ENCODE measurements around the gene HAPSTR1.
"Not testable (repeated sequence)": the region's sequence is repeated elsewhere in the genome, so short reads cannot be mapped to it uniquely, and the experiment has no call there.

HAPSTR1 gene

GRCh38 chr16:9070254-9070653 lies 21.2 kb upstream of the HAPSTR1 start:
- in situ Hi-C loops (cut with MboI; ENCODE audit: low sequenced_read_pairs): no loop called here

GRCh38 chr16:9071377-9071776 lies 20.1 kb upstream of the HAPSTR1 start:
- in situ Hi-C loops (cut with MboI; ENCODE audit: low sequenced_read_pairs): no loop called here

- in situ Hi-C loops (cut with MboI; ENCODE audit: low sequenced_read_pairs): no loop called here
These were observed 18.6 kb upstream of the HAPSTR1 start for GRCh38 chr16:9072806-9073341.

- in situ Hi-C loops (cut with MboI; ENCODE audit: low sequenced_read_pairs): no loop called here
These were observed 16.0 kb upstream of the HAPSTR1 start for GRCh38 chr16:9075299-9076071.

GRCh38 chr16:9077091-9077809 lies 14.2 kb upstream of the HAPSTR1 start:
- in situ Hi-C loops (cut with MboI; ENCODE audit: low sequenced_read_pairs): no loop called here

GRCh38 chr16:9078467-9079429 lies 12.7 kb upstream of the HAPSTR1 start:
- in situ Hi-C loops (cut with MboI; ENCODE audit: low sequenced_read_pairs): not testable (repeated sequence)

- in situ Hi-C loops (cut with MboI; ENCODE audit: low sequenced_read_pairs): no loop called here
These were observed 12.0 kb upstream of the HAPSTR1 start for GRCh38 chr16:9079430-9079812.

GRCh38 chr16:9081158-9081557 lies 10.3 kb upstream of the HAPSTR1 start:
- in situ Hi-C loops (cut with MboI; ENCODE audit: low sequenced_read_pairs): no loop called here

- in situ Hi-C loops (cut with MboI; ENCODE audit: low sequenced_read_pairs): no loop called here
These were observed 9.6 kb upstream of the HAPSTR1 start for GRCh38 chr16:9081843-9082242.

GRCh38 chr16:9082422-9082821 lies 9.0 kb upstream of the HAPSTR1 start:
- in situ Hi-C loops (cut with MboI; ENCODE audit: low sequenced_read_pairs): no loop called here

GRCh38 chr16:9087733-9088132 lies 3.7 kb upstream of the HAPSTR1 start:
- in situ Hi-C loops (cut with MboI; ENCODE audit: low sequenced_read_pairs): not testable (repeated sequence)

- in situ Hi-C loops (cut with MboI; ENCODE audit: low sequenced_read_pairs): no loop called here
These were observed 2.6 kb upstream of the HAPSTR1 start for GRCh38 chr16:9088848-9089247.

GRCh38 chr16:9089660-9090059 lies 1.8 kb upstream of the HAPSTR1 start:
- in situ Hi-C loops (cut with MboI; ENCODE audit: low sequenced_read_pairs): no loop called here

- in situ Hi-C loops (cut with MboI; ENCODE audit: low sequenced_read_pairs): no loop called here
These were observed 1.1 kb upstream of the HAPSTR1 start for GRCh38 chr16:9090101-9090959.

GRCh38 chr16:9091867-9092281 lies 430 bp downstream of the HAPSTR1 start:
- in situ Hi-C loops (cut with MboI; ENCODE audit: low sequenced_read_pairs): no loop called here

GRCh38 chr16:9092282-9092977 lies 986 bp downstream of the HAPSTR1 start:
- in situ Hi-C loops (cut with MboI; ENCODE audit: low sequenced_read_pairs): no loop called here

- in situ Hi-C loops (cut with MboI; ENCODE audit: low sequenced_read_pairs): no loop called here
These were observed 1.5 kb downstream of the HAPSTR1 start for GRCh38 chr16:9092978-9093344.

GRCh38 chr16:9094011-9094846 lies 2.8 kb downstream of the HAPSTR1 start:
- in situ Hi-C loops (cut with MboI; ENCODE audit: low sequenced_read_pairs): no loop called here

- in situ Hi-C loops (cut with MboI; ENCODE audit: low sequenced_read_pairs): no loop called here
These were observed 3.7 kb downstream of the HAPSTR1 start for GRCh38 chr16:9095171-9095570.
